HEK293T (cell line): ENCODE results near the gene DHRS12.

Source experiments
- CTCF ChIA-PET: fragments of 350-600 bp; formaldehyde crosslinking; extraction: SDS; loops from one replicate; lab custom pipeline; 2021; ENCODE audit warnings: antibody characterized with exemption, inconsistent platforms; lab: Yijun Ruan, JAX
- POLR2A ChIA-PET: fragments of 350-600 bp; formaldehyde crosslinking; extraction: SDS; loops from one replicate; lab custom pipeline; 2020; ENCODE audit warnings: antibody characterized with exemption, inconsistent platforms; lab: Yijun Ruan, JAX
- DNase-seq: peaks from one replicate; pipeline ENCODE4 v3.0.0; 2012; ENCODE audit warnings: mixed read lengths; ENCODE audit errors: extremely low spot score
- ARNT ChIP-seq: fragments of 450-650 bp; IDR thresholded peaks from 2 replicates; pipeline ENCODE4 v1.6.1; 2017; ENCODE audit warnings: mild to moderate bottlenecking
- BHLHE40 ChIP-seq: fragments of 450-650 bp; IDR thresholded peaks from 2 replicates; pipeline ENCODE4 v1.6.1; 2016; ENCODE audit warnings: mild to moderate bottlenecking, moderate library complexity, borderline replicate concordance
- CTBP1 ChIP-seq: fragments of 450-650 bp; IDR thresholded peaks from 2 replicates; pipeline ENCODE4 v1.6.1; 2016; ENCODE audit warnings: borderline replicate concordance
- ELF4 ChIP-seq: fragments of 450-650 bp; IDR thresholded peaks from 2 replicates; pipeline ENCODE4 v1.6.1; 2017; ENCODE audit warnings: antibody characterized with exemption
- FOXA1 ChIP-seq: fragments of 450-650 bp; IDR thresholded peaks from 2 replicates; pipeline ENCODE4 v1.6.1; 2016; ENCODE audit warnings: mild to moderate bottlenecking
- FOXK2 ChIP-seq: fragments of 450-650 bp; IDR thresholded peaks from 2 replicates; pipeline ENCODE4 v1.6.1; 2016; ENCODE audit warnings: mild to moderate bottlenecking
- FOXM1 ChIP-seq: fragments of 450-650 bp; IDR thresholded peaks from 2 replicates; pipeline ENCODE4 v1.6.1; 2017; ENCODE audit warnings: mild to moderate bottlenecking, borderline replicate concordance
- HDGF ChIP-seq: fragments of 450-650 bp; IDR thresholded peaks from 2 replicates; pipeline ENCODE4 v1.6.1; 2017; ENCODE audit warnings: antibody characterized with exemption, borderline replicate concordance
- L3MBTL2 ChIP-seq: fragments of 450-650 bp; conservative IDR thresholded peaks from 2 replicates; pipeline ENCODE4 v1.6.1; 2016; ENCODE audit warnings: mild to moderate bottlenecking
- LEF1 ChIP-seq: fragments of 450-650 bp; IDR thresholded peaks from 2 replicates; pipeline ENCODE4 v1.6.1; 2017; ENCODE audit warnings: mild to moderate bottlenecking, borderline replicate concordance
- NFRKB ChIP-seq: fragments of 450-650 bp; IDR thresholded peaks from 2 replicates; pipeline ENCODE4 v1.6.1; 2016; ENCODE audit warnings: mild to moderate bottlenecking, moderate library complexity
- PKNOX1 ChIP-seq: fragments of 450-650 bp; IDR thresholded peaks from 2 replicates; pipeline ENCODE4 v1.6.1; 2016
- SP1 ChIP-seq: fragments of 450-650 bp; IDR thresholded peaks from 2 replicates; pipeline ENCODE4 v1.6.1; 2017
- SUZ12 ChIP-seq: fragments of 450-650 bp; IDR thresholded peaks from 2 replicates; pipeline ENCODE4 v1.6.1; 2016; ENCODE audit warnings: mild to moderate bottlenecking
- TARDBP ChIP-seq: fragments of 450-650 bp; IDR thresholded peaks from 2 replicates; pipeline ENCODE4 v1.6.1; 2016
- ZNF384 ChIP-seq: fragments of 450-650 bp; IDR thresholded peaks from 2 replicates; pipeline ENCODE4 v1.6.1; 2016

Gene DHRS12

GRCh38 chr13:51738226-51738905 is 65.6 kb downstream of the DHRS12 start:
- POLR2A ChIA-PET: no interaction called here
- CTCF ChIA-PET: no interaction called here
- TF ChIP-seq ZNF384 (no peak), FOXM1 (no peak), TARDBP (no peak), SUZ12 (no peak), LEF1 (no peak)
- no peak for DNase-seq

- POLR2A ChIA-PET: no interaction called here
- TF ChIP-seq PKNOX1 (no peak), FOXM1 (no peak)
Measured at GRCh38 chr13:51737609-51738008, 66.4 kb downstream of the DHRS12 start.

GRCh38 chr13:51734786-51735185 is 69.2 kb downstream of the DHRS12 start:
- DNase-seq: no peak
- CTCF ChIA-PET: no interaction called here
- TF ChIP-seq HDGF (no peak), NFRKB (no peak), FOXM1 (no peak), SUZ12 (no peak), SP1 (no peak), ARNT (no peak), ZNF384 (no peak), FOXK2 (no peak), PKNOX1 (no peak), L3MBTL2 (no peak), LEF1 (no peak), ELF4 (no peak), TARDBP (no peak), BHLHE40 (no peak), FOXA1 (no peak)
- POLR2A ChIA-PET: no interaction called here

More at GRCh38 chr13:51737609-51738008, 66.4 kb downstream of the DHRS12 start:
- DNase-seq: no peak
- CTCF ChIA-PET: no interaction called here

- no peak for TF ChIP-seq HDGF
- TF ChIP-seq FOXM1: no peak
- no peak for TF ChIP-seq PKNOX1
- TF ChIP-seq ARNT: no peak
- TF ChIP-seq LEF1: no peak
- no peak for TF ChIP-seq ELF4
- no peak for TF ChIP-seq CTBP1
- no peak for TF ChIP-seq NFRKB
- TF ChIP-seq ZNF384: no peak
- TF ChIP-seq SUZ12: no peak
- no peak for TF ChIP-seq TARDBP
- TF ChIP-seq L3MBTL2: no peak
- no peak for DNase-seq
- ChIA-PET POLR2A (no interaction called here), CTCF (no interaction called here)
Measured at GRCh38 chr13:51733374-51734298, 70.3 kb downstream of the DHRS12 start.

GRCh38 chr13:51731759-51732158 is 72.2 kb downstream of the DHRS12 start:
- no peak for DNase-seq
- TF ChIP-seq SUZ12: no peak
- TF ChIP-seq ELF4: no peak
- no peak for TF ChIP-seq CTBP1
- TF ChIP-seq BHLHE40: no peak
- no peak for TF ChIP-seq HDGF
- TF ChIP-seq NFRKB: no peak
- no peak for TF ChIP-seq ARNT
- ChIA-PET POLR2A (interaction anchor here (1.0 kb wide), 1 partner anchor 279 kb away, joined by 5 read pairs; the partner anchor contains the start of gene INTS6), CTCF (no interaction called here)

- TF ChIP-seq ARNT: no peak
- TF ChIP-seq NFRKB: no peak
- no peak for TF ChIP-seq ELF4
- TF ChIP-seq BHLHE40: no peak
- TF ChIP-seq PKNOX1: no peak
- no peak for TF ChIP-seq FOXM1
- ChIA-PET POLR2A (no interaction called here), CTCF (no interaction called here)
- DNase-seq: no peak
Measured at GRCh38 chr13:51730927-51731326, 73.0 kb downstream of the DHRS12 start.
